Neural cell (in vitro differentiated cells): Measurements from ENCODE around the gene SDCBP2. TPM values are rescaled to one million over a fixed set of nuclear protein-coding genes. Genes with fewer than 3 reads are reported as not detected.

Experiments
- H2AFZ ChIP-seq: fragments of 200-600, 300-800 bp; sonication (generic), shearing (Covaris generic); 2 replicates; pipeline ENCODE4 v1.6.0; 2014; ENCODE audit warnings: low read depth, mild to moderate bottlenecking, antibody characterized with exemption, low read length, moderate library complexity
- H3F3A ChIP-seq: fragments of 200-600 bp; shearing (Covaris generic); 2 replicates; pipeline ENCODE4 v1.6.1; 2016; ENCODE audit warnings: mild to moderate bottlenecking, moderate library complexity, mixed read lengths, antibody characterized with exemption, low read length; ENCODE audit not compliant: insufficient read depth, poor library complexity, severe bottlenecking
- H3K27ac ChIP-seq: fragments of 200-600, 300-800 bp; sonication (generic), shearing (Covaris generic); 2 replicates; pipeline ENCODE4 v1.5.1; 2014; ENCODE audit warnings: mild to moderate bottlenecking, low read length, moderate library complexity
- H3K27me3 ChIP-seq: fragments of 300-800, 200-600 bp; sonication (generic), shearing (Covaris generic); 2 replicates; pipeline ENCODE4 v1.6.0; 2014; ENCODE audit warnings: mild to moderate bottlenecking, low read depth, low read length, moderate library complexity; ENCODE audit not compliant: insufficient read depth
- H3K36me3 ChIP-seq: fragments of 300-800, 200-600 bp; sonication (generic), shearing (Covaris generic); 2 replicates; pipeline ENCODE4 v1.5.1; 2014; ENCODE audit warnings: mild to moderate bottlenecking, antibody characterized with exemption, low read length, moderate library complexity; ENCODE audit not compliant: insufficient read depth
- H3K4me2 ChIP-seq: fragments of 300-800, 200-600 bp; sonication (generic), shearing (Covaris generic); 2 replicates; pipeline ENCODE4 v1.6.0; 2014; ENCODE audit warnings: mild to moderate bottlenecking, low read length
- H3K4me3 ChIP-seq: fragments of 300-800, 200-600 bp; sonication (generic), shearing (Covaris generic); 2 replicates; pipeline ENCODE4 v1.5.1; 2014; ENCODE audit warnings: mild to moderate bottlenecking, low read length, moderate library complexity
- H3K79me2 ChIP-seq: fragments of 200-600 bp; shearing (Covaris generic); replicated peaks from 2 replicates; pipeline ENCODE4 v1.6.0; 2014; ENCODE audit warnings: mild to moderate bottlenecking, low read length, moderate library complexity; ENCODE audit not compliant: insufficient read depth
- H3K9ac ChIP-seq: fragments of 300-800, 200-600 bp; sonication (generic), shearing (Covaris generic); 2 replicates; pipeline ENCODE4 v1.6.1; 2016; ENCODE audit warnings: mild to moderate bottlenecking, low read length, mixed read lengths
- H3K9me2 ChIP-seq: fragments of 200-600 bp; shearing (Covaris generic); 2 replicates; pipeline ENCODE4 v1.6.1; 2016; ENCODE audit warnings: mild to moderate bottlenecking, low read length, mixed read lengths; ENCODE audit not compliant: insufficient read depth
- H3K9me3 ChIP-seq: fragments of 200-600, 300-800 bp; sonication (generic), shearing (Covaris generic); 2 replicates; pipeline ENCODE4 v1.6.1; 2016; ENCODE audit warnings: mild to moderate bottlenecking, mixed run types, low read length, moderate library complexity, mixed read lengths
- H4K20me1 ChIP-seq: fragments of 200-600 bp; shearing (Covaris generic); 2 replicates; pipeline ENCODE4 v1.6.1; 2016; ENCODE audit warnings: mild to moderate bottlenecking, mixed run types; ENCODE audit not compliant: insufficient read depth
- EP300 ChIP-seq: fragments of 450-650 bp; conservative IDR thresholded peaks from 2 replicates; pipeline ENCODE4 v1.6.1; 2014; ENCODE audit warnings: antibody characterized with exemption, mild to moderate bottlenecking, moderate library complexity; ENCODE audit not compliant: poor library complexity, severe bottlenecking
- EZH2 ChIP-seq: fragments of 200-600, 300-800 bp; shearing (Covaris generic), sonication (generic); IDR thresholded peaks from 2 replicates; pipeline ENCODE4 v1.6.1; 2014; ENCODE audit warnings: antibody characterized with exemption, low read length, borderline replicate concordance, mild to moderate bottlenecking; ENCODE audit not compliant: insufficient read depth, poor library complexity, severe bottlenecking
- MXI1 ChIP-seq: fragments of 450-650 bp; conservative IDR thresholded peaks from 2 replicates; pipeline ENCODE4 v1.6.1; 2014; ENCODE audit warnings: antibody characterized with exemption, mild to moderate bottlenecking; ENCODE audit not compliant: poor library complexity, severe bottlenecking
- POLR2AphosphoS5 ChIP-seq: IDR thresholded peaks from 2 replicates; pipeline ENCODE4 v1.6.1; 2012
- RAD21 ChIP-seq: fragments of 450-650 bp; conservative IDR thresholded peaks from 2 replicates; pipeline ENCODE4 v1.6.1; 2014; ENCODE audit warnings: antibody characterized with exemption, mild to moderate bottlenecking, moderate library complexity
- REST ChIP-seq: IDR thresholded peaks from 2 replicates; pipeline ENCODE4 v1.6.1; 2012; ENCODE audit warnings: borderline replicate concordance
- SMC3 ChIP-seq: fragments of 450-650 bp; conservative IDR thresholded peaks from 2 replicates; pipeline ENCODE4 v1.6.1; 2014; ENCODE audit warnings: antibody characterized with exemption, mild to moderate bottlenecking, moderate library complexity; ENCODE audit not compliant: poor library complexity
- TAF1 ChIP-seq: IDR thresholded peaks from 2 replicates; pipeline ENCODE4 v1.6.1; 2012; ENCODE audit warnings: low read depth
- polyA plus RNA-seq: library from polyadenylated mRNA; depleted of rRNA; stranded (reverse); fragments of >200 nt; gene quantifications from 2 replicates; pipeline ENCODE4 v1.2.3, GENCODE V29; 2014
- TF ChIP-seq, protein P1 (sequence below): fragments of 450-650 bp; IDR thresholded peaks from 2 replicates; pipeline ENCODE4 v1.5.1; 2014; ENCODE audit warnings: antibody characterized with exemption, mild to moderate bottlenecking, moderate library complexity; ENCODE audit not compliant: poor library complexity, severe bottlenecking

SDCBP2 gene
- polyA plus RNA-seq, 1 donor from 2014 or later, result 5.2 TPM

GRCh38 chr20:1272368-1273100 lies 56.4 kb downstream of the SDCBP2 start:
- no peaks in the 10 kb centered on the region for H3K79me2 ChIP-seq
- no peak overlapping the region for H2AFZ ChIP-seq
- no peaks in the 10 kb centered on the region for H3F3A ChIP-seq
- H3K27ac ChIP-seq, result no peak overlapping the region
- no peaks in the 10 kb centered on the region for H3K9me2 ChIP-seq
- no peak overlapping the region for H3K4me2 ChIP-seq
- no peak overlapping the region for H3K4me3 ChIP-seq
- peaks cover 6% of the 10 kb centered on the region for H3K36me3 ChIP-seq
- H3K27me3 ChIP-seq, result no peaks in the 10 kb centered on the region
- H3K9me3 ChIP-seq, result no peaks in the 10 kb centered on the region
- no peaks in the 10 kb centered on the region for H4K20me1 ChIP-seq
- TF ChIP-seq REST (no peak), RAD21 (no peak), EZH2 (no peak), POLR2AphosphoS5 (no peak), MXI1 (no peak), EP300 (no peak), TAF1 (no peak), SMC3 (no peak)
- TF ChIP-seq, protein P1, sequence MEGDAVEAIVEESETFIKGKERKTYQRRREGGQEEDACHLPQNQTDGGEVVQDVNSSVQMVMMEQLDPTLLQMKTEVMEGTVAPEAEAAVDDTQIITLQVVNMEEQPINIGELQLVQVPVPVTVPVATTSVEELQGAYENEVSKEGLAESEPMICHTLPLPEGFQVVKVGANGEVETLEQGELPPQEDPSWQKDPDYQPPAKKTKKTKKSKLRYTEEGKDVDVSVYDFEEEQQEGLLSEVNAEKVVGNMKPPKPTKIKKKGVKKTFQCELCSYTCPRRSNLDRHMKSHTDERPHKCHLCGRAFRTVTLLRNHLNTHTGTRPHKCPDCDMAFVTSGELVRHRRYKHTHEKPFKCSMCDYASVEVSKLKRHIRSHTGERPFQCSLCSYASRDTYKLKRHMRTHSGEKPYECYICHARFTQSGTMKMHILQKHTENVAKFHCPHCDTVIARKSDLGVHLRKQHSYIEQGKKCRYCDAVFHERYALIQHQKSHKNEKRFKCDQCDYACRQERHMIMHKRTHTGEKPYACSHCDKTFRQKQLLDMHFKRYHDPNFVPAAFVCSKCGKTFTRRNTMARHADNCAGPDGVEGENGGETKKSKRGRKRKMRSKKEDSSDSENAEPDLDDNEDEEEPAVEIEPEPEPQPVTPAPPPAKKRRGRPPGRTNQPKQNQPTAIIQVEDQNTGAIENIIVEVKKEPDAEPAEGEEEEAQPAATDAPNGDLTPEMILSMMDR, result no peak
- H3K9ac ChIP-seq, result no peak overlapping the region

- H3K27me3 ChIP-seq, result no peaks in the 10 kb centered on the region
- no peak overlapping the region for H3K27ac ChIP-seq
- TF ChIP-seq MXI1, result no peak
- no peak overlapping the region for H3K9ac ChIP-seq
- H3K9me3 ChIP-seq, result no peaks in the 10 kb centered on the region
- H3K4me2 ChIP-seq, result no peak overlapping the region
- no peaks in the 10 kb centered on the region for H3F3A ChIP-seq
- H3K79me2 ChIP-seq, result no peaks in the 10 kb centered on the region
- no peak overlapping the region for H3K4me3 ChIP-seq
- H4K20me1 ChIP-seq, result no peaks in the 10 kb centered on the region
- no peak overlapping the region for H2AFZ ChIP-seq
- no peaks in the 10 kb centered on the region for H3K9me2 ChIP-seq
- H3K36me3 ChIP-seq, result peaks cover 6% of the 10 kb centered on the region
These were observed 59.1 kb downstream of the SDCBP2 start for GRCh38 chr20:1269850-1270249.
